ENCODE results near the gene MAGI1. TPM values are rescaled to one million over a fixed set of nuclear protein-coding genes. Genes with fewer than 3 reads are reported as not detected.
A peak's percentile ranks its signal among the peaks of the same experiment; 100 is the strongest.
"Not testable (repeated sequence)": the region's sequence is repeated elsewhere in the genome, so short reads cannot be mapped to it uniquely, and the experiment has no call there.

MAGI1 gene
- total RNA-seq, 1 donor from 2014 or later, result 37.5 TPM

- ATAC-seq (no peak), DNase-seq (no peak)
- intact Hi-C loops (cut with micrococcal nuclease), result no loop called here
These were observed 168.9 kb downstream of the MAGI1 start for GRCh38 chr3:65869798-65870197.

- ATAC-seq (no peak), DNase-seq (no peak)
- intact Hi-C loops (cut with micrococcal nuclease), result no loop called here
These were observed 171.1 kb downstream of the MAGI1 start for GRCh38 chr3:65867463-65868210.

GRCh38 chr3:65864357-65864904, 174.3 kb downstream of the MAGI1 start:
- ATAC-seq (no peak), DNase-seq (no peak)
- intact Hi-C loops (cut with micrococcal nuclease), result no loop called here

GRCh38 chr3:65861718-65862117, 177.0 kb downstream of the MAGI1 start:
- ATAC-seq, result no peak
- intact Hi-C loops (cut with micrococcal nuclease), result no loop called here
- DNase-seq, result no peak

- intact Hi-C loops (cut with micrococcal nuclease); ATAC-seq; DNase-seq: not testable (repeated sequence)
These were observed 179.1 kb downstream of the MAGI1 start for GRCh38 chr3:65859612-65860011.

GRCh38 chr3:65858749-65859148, 180.0 kb downstream of the MAGI1 start:
- no peak for DNase-seq
- no peak for ATAC-seq
- intact Hi-C loops (cut with micrococcal nuclease), result no loop called here

GRCh38 chr3:65857327-65857726, 181.4 kb downstream of the MAGI1 start:
- intact Hi-C loops (cut with micrococcal nuclease), result no loop called here
- DNase-seq, result no peak
- ATAC-seq, result no peak

GRCh38 chr3:65856907-65857306, 181.8 kb downstream of the MAGI1 start:
- DNase-seq (no peak), ATAC-seq (peak; percentile 40)
- intact Hi-C loops (cut with micrococcal nuclease), result no loop called here

GRCh38 chr3:65855370-65856100, 183.2 kb downstream of the MAGI1 start:
- ATAC-seq, result peak; percentile 34
- intact Hi-C loops (cut with micrococcal nuclease), result no loop called here
- DNase-seq, result no peak

GRCh38 chr3:65854606-65855304, 184.0 kb downstream of the MAGI1 start:
- intact Hi-C loops (cut with micrococcal nuclease), result no loop called here
- ATAC-seq (peak; percentile 21), DNase-seq (no peak)

GRCh38 chr3:65851827-65852226, 186.9 kb downstream of the MAGI1 start:
- ATAC-seq, result no peak
- intact Hi-C loops (cut with micrococcal nuclease), result no loop called here
- no peak for DNase-seq

GRCh38 chr3:65850261-65850660, 188.5 kb downstream of the MAGI1 start:
- ATAC-seq, result no peak
- intact Hi-C loops (cut with micrococcal nuclease), result no loop called here
- DNase-seq, result no peak

- ATAC-seq, result no peak
- DNase-seq, result no peak
- intact Hi-C loops (cut with micrococcal nuclease), result no loop called here
These were observed 190.7 kb downstream of the MAGI1 start for GRCh38 chr3:65848024-65848423.

- DNase-seq, result no peak
- intact Hi-C loops (cut with micrococcal nuclease), result no loop called here
- no peak for ATAC-seq
These were observed 191.8 kb downstream of the MAGI1 start for GRCh38 chr3:65846936-65847335.

GRCh38 chr3:65844370-65844769, 194.3 kb downstream of the MAGI1 start:
- intact Hi-C loops (cut with micrococcal nuclease), result no loop called here
- DNase-seq, result no peak
- ATAC-seq, result no peak

GRCh38 chr3:65843732-65844131, 195.0 kb downstream of the MAGI1 start:
- DNase-seq, result no peak
- intact Hi-C loops (cut with micrococcal nuclease), result no loop called here
- no peak for ATAC-seq

- DNase-seq, result no peak
- ATAC-seq, result no peak
- intact Hi-C loops (cut with micrococcal nuclease), result no loop called here
These were observed 201.1 kb downstream of the MAGI1 start for GRCh38 chr3:65837604-65838003.

GRCh38 chr3:65836047-65836446, 202.7 kb downstream of the MAGI1 start:
- no peak for ATAC-seq
- intact Hi-C loops (cut with micrococcal nuclease), result no loop called here
- no peak for DNase-seq

GRCh38 chr3:65833761-65834505, 204.8 kb downstream of the MAGI1 start:
- intact Hi-C loops (cut with micrococcal nuclease), result no loop called here
- ATAC-seq (no peak), DNase-seq (no peak)

Data from left ventricle myocardium superior (tissue), 1 donor.